GM23338 (cell line): ENCODE results near the gene APIP. TPM values are rescaled to one million over a fixed set of nuclear protein-coding genes. Genes with fewer than 3 reads are reported as not detected.

Source experiments
- ATAC-seq: fragments of 200-7000 bp; cut with Tn5 transposase; 3 replicates; pipeline ENCODE4 v1.9.1; 2020
- DNase-seq: peaks from one replicate; pipeline ENCODE4 v3.0.0-alpha.2; 2015; ENCODE audit warnings: low spot score
- H2AFZ ChIP-seq: fragments of 200-600 bp; sonication (generic); 2 replicates; pipeline ENCODE4 v1.8.0; 2016; ENCODE audit warnings: antibody characterized with exemption, mild to moderate bottlenecking, moderate library complexity
- H3F3A ChIP-seq: fragments of 200-600 bp; sonication (generic); replicated peaks from 2 replicates; pipeline ENCODE4 v1.8.0; 2017; ENCODE audit warnings: antibody characterized with exemption, mixed run types, low read depth
- H3K27ac ChIP-seq: fragments of 200-600 bp; sonication (generic); 2 replicates; pipeline ENCODE4 v1.6.1; 2016; ENCODE audit warnings: low read depth
- H3K27me3 ChIP-seq: fragments of 200-600 bp; sonication (generic); 2 replicates; pipeline ENCODE4 v1.8.0; 2016; ENCODE audit warnings: mild to moderate bottlenecking, mixed run types, moderate library complexity; ENCODE audit not compliant: insufficient read depth
- H3K36me3 ChIP-seq: fragments of 200-600 bp; sonication (generic); 2 replicates; pipeline ENCODE4 v1.8.0; 2016; ENCODE audit warnings: mild to moderate bottlenecking; ENCODE audit not compliant: insufficient read depth
- H3K4me1 ChIP-seq: fragments of 200-600 bp; sonication (generic); 2 replicates; pipeline ENCODE4 v1.8.0; 2016; ENCODE audit warnings: mild to moderate bottlenecking, moderate library complexity; ENCODE audit not compliant: insufficient read depth
- H3K4me2 ChIP-seq: fragments of 200-600 bp; sonication (generic); 2 replicates; pipeline ENCODE4 v1.7.1; 2017; ENCODE audit warnings: mixed run types
- H3K4me3 ChIP-seq: fragments of 200-600 bp; sonication (generic); 2 replicates; pipeline ENCODE4 v1.6.1; 2016; ENCODE audit warnings: mixed run types
- H3K79me2 ChIP-seq: fragments of 200-600 bp; sonication (generic); replicated peaks from 2 replicates; pipeline ENCODE4 v1.8.0; 2017; ENCODE audit warnings: mild to moderate bottlenecking; ENCODE audit not compliant: insufficient read depth
- H3K9me2 ChIP-seq: fragments of 200-600 bp; sonication (generic); 2 replicates; pipeline ENCODE4 v1.8.0; 2017; ENCODE audit not compliant: insufficient read depth
- H4K20me1 ChIP-seq: fragments of 200-600 bp; sonication (generic); replicated peaks from 2 replicates; pipeline ENCODE4 v1.8.0; 2017; ENCODE audit warnings: mild to moderate bottlenecking; ENCODE audit not compliant: insufficient read depth
- H3K27ac Mint-ChIP-seq: 2 replicates; pipeline ENCODE4 v1.8.0; 2020; ENCODE audit warnings: inconsistent platforms, mild to moderate bottlenecking, moderate library complexity, mixed read lengths
- H3K27me3 Mint-ChIP-seq: 3 replicates; pipeline ENCODE4 v1.8.0; 2022; ENCODE audit warnings: low read depth, mild to moderate bottlenecking, moderate library complexity, mixed read lengths, inconsistent platforms; ENCODE audit not compliant: insufficient read depth, poor library complexity
- H3K36me3 Mint-ChIP-seq: 3 replicates; pipeline ENCODE4 v1.8.0; 2021; ENCODE audit warnings: low read depth, mild to moderate bottlenecking, inconsistent platforms, moderate library complexity, mixed read lengths
- H3K4me1 Mint-ChIP-seq: 3 replicates; pipeline ENCODE4 v1.8.0; 2020; ENCODE audit warnings: mild to moderate bottlenecking, inconsistent platforms, mixed read lengths
- H3K4me3 Mint-ChIP-seq: 3 replicates; pipeline ENCODE4 v1.8.0; 2021; ENCODE audit warnings: moderate library complexity, mild to moderate bottlenecking, inconsistent platforms, mixed read lengths
- H3K9me3 Mint-ChIP-seq: 3 replicates; pipeline ENCODE4 v1.8.0; 2020; ENCODE audit warnings: moderate library complexity, mild to moderate bottlenecking, inconsistent platforms, mixed read lengths
- CREB1 ChIP-seq: fragments of 250-450 bp; sonication (Bioruptor Pico); IDR thresholded peaks from 2 replicates; pipeline ENCODE4 v1.5.0; 2020; ENCODE audit warnings: low read depth, mild to moderate bottlenecking, moderate library complexity
- EZH2phosphoT487 ChIP-seq: fragments of 200-600 bp; sonication (generic); IDR thresholded peaks from one replicate; pipeline ENCODE4 v1.8.1; 2018; ENCODE audit warnings: antibody characterized with exemption; ENCODE audit not compliant: unreplicated experiment
- JUNB ChIP-seq: IDR thresholded peaks from one replicate; pipeline ENCODE4 v1.6.1; 2016; ENCODE audit warnings: antibody characterized with exemption; ENCODE audit not compliant: unreplicated experiment
- NANOG ChIP-seq: IDR thresholded peaks from 2 replicates; pipeline ENCODE4 v1.6.1; 2016; ENCODE audit warnings: antibody characterized with exemption, borderline replicate concordance
- POLR2AphosphoS5 ChIP-seq: IDR thresholded peaks from 2 replicates; pipeline ENCODE4 v1.6.1; 2016; ENCODE audit warnings: antibody characterized with exemption, low read depth
- STAT1 ChIP-seq: IDR thresholded peaks from one replicate; pipeline ENCODE4 v1.6.1; 2016; ENCODE audit warnings: antibody characterized with exemption; ENCODE audit not compliant: unreplicated experiment
- ZNF114 ChIP-seq: fragments of 250-450 bp; sonication (Bioruptor Pico); IDR thresholded peaks from 2 replicates; pipeline ENCODE4 v1.5.0; 2020; ENCODE audit warnings: mild to moderate bottlenecking, moderate library complexity
- polyA plus RNA-seq: library from polyadenylated mRNA; unstranded; fragments of >200 nt; fragmentation: Nextera tagmentation; extraction: Ambion mirVana; gene quantifications from 2 replicates; pipeline ENCODE4 v1.2.1, GENCODE V29; 2016
- total RNA-seq: library from RNA; depleted of rRNA; stranded (reverse); fragments of >200 nt; shearing (Covaris generic); gene quantifications from 2 replicates; pipeline ENCODE4 v1.2.3, GENCODE V29; 2014
- TF ChIP-seq, protein P1 (sequence below): fragments of 250-450 bp; sonication (Bioruptor Pico); IDR thresholded peaks from 2 replicates; pipeline ENCODE4 v1.5.0; 2020; ENCODE audit warnings: mild to moderate bottlenecking, moderate library complexity

The APIP gene
- total and polyA plus RNA-seq, 2 experiments from 2014 or later, result 35.7 to 50.3 TPM

DNA sequence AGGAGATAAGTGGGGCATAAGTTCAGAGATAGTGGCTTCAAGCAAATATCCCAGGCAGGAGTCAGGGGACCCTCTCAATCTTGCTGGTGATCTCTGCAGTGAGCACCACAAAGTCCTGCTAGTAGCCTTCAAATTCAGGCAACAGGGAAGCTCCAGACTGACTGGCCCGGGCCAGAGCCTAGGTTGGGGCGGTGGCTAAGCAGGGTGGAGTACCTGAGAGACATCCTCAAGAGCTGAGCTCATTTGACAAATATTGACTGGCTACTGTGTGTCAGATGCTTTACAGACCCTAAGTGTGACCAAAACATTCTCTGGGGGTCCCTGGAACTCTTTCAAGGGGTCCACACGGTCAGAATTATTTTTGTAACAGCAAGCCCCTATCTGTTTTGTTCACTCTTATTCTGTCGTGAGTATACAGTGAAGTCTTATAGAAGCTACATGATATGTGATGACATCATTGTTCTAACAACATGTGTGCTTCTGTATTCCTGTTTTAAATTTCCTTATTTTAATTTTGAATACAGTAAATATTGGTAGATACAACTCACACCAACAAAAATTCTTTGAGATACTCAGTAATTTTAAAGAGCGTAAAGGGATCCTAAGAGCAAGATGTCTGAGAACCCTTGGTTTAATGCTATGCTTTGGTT is 71.6 kb downstream of the APIP start (continued):
- TF ChIP-seq, protein P1, sequence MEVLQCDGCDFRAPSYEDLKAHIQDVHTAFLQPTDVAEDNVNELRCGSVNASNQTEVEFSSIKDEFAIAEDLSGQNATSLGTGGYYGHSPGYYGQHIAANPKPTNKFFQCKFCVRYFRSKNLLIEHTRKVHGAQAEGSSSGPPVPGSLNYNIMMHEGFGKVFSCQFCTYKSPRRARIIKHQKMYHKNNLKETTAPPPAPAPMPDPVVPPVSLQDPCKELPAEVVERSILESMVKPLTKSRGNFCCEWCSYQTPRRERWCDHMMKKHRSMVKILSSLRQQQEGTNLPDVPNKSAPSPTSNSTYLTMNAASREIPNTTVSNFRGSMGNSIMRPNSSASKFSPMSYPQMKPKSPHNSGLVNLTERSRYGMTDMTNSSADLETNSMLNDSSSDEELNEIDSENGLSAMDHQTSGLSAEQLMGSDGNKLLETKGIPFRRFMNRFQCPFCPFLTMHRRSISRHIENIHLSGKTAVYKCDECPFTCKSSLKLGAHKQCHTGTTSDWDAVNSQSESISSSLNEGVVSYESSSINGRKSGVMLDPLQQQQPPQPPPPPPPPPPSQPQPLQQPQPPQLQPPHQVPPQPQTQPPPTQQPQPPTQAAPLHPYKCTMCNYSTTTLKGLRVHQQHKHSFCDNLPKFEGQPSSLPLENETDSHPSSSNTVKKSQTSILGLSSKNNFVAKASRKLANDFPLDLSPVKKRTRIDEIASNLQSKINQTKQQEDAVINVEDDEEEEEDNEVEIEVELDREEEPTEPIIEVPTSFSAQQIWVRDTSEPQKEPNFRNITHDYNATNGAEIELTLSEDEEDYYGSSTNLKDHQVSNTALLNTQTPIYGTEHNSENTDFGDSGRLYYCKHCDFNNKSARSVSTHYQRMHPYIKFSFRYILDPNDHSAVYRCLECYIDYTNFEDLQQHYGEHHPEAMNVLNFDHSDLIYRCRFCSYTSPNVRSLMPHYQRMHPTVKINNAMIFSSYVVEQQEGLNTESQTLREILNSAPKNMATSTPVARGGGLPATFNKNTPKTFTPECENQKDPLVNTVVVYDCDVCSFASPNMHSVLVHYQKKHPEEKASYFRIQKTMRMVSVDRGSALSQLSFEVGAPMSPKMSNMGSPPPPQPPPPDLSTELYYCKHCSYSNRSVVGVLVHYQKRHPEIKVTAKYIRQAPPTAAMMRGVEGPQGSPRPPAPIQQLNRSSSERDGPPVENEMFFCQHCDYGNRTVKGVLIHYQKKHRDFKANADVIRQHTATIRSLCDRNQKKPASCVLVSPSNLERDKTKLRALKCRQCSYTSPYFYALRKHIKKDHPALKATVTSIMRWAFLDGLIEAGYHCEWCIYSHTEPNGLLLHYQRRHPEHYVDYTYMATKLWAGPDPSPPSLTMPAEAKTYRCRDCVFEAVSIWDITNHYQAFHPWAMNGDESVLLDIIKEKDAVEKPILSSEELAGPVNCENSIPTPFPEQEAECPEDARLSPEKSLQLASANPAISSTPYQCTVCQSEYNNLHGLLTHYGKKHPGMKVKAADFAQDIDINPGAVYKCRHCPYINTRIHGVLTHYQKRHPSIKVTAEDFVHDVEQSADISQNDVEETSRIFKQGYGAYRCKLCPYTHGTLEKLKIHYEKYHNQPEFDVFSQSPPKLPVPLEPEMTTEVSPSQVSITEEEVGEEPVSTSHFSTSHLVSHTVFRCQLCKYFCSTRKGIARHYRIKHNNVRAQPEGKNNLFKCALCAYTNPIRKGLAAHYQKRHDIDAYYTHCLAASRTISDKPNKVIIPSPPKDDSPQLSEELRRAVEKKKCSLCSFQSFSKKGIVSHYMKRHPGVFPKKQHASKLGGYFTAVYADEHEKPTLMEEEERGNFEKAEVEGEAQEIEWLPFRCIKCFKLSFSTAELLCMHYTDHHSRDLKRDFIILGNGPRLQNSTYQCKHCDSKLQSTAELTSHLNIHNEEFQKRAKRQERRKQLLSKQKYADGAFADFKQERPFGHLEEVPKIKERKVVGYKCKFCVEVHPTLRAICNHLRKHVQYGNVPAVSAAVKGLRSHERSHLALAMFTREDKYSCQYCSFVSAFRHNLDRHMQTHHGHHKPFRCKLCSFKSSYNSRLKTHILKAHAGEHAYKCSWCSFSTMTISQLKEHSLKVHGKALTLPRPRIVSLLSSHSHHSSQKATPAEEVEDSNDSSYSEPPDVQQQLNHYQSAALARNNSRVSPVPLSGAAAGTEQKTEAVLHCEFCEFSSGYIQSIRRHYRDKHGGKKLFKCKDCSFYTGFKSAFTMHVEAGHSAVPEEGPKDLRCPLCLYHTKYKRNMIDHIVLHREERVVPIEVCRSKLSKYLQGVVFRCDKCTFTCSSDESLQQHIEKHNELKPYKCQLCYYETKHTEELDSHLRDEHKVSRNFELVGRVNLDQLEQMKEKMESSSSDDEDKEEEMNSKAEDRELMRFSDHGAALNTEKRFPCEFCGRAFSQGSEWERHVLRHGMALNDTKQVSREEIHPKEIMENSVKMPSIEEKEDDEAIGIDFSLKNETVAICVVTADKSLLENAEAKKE (CRISPR knock-in tag), result no peak
- no peak for TF ChIP-seq JUNB
- TF ChIP-seq POLR2AphosphoS5, result no peak
- TF ChIP-seq NANOG, result no peak
- TF ChIP-seq CREB1 (CRISPR knock-in tag), result no peak

DNA sequence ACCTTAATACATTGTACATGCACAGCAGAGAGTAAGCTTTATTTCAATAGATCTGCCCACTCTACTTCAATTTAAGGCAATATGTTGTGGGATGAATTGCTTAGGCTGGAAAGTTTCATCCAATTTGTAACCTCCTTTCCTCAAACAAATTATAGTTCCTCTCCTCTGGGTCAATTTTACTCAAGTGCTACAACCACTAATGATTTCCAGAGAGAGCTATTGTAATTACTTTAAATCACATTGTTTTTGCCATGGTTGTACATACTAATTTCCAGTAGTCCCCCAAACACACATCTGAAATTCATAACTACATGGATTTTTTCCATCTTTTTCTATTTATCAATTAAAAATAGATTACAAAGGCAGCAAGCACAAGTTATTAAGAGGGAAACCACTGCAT is 72.9 kb downstream of the APIP start:
- Mint-ChIP-seq H3K9me3 (peaks cover 3% of the 10 kb centered on the region; the same call in 2 of the 3 replicates), H3K27me3 (no peaks in the 10 kb centered on the region), H3K4me1 (no peaks in the 10 kb centered on the region), H3K4me3 (no peak overlapping the region), H3K27ac (no peak overlapping the region), H3K36me3 (no peaks in the 10 kb centered on the region)
- no peak overlapping the region for H3K4me3 ChIP-seq
- no peaks in the 10 kb centered on the region for H3K4me1 ChIP-seq
- H3K4me2 ChIP-seq, result no peak overlapping the region
- no peaks in the 10 kb centered on the region for H4K20me1 ChIP-seq
- no peak overlapping the region for H2AFZ ChIP-seq
- H3F3A ChIP-seq, result no peaks in the 10 kb centered on the region
- H3K9me2 ChIP-seq, result peaks cover 6% of the 10 kb centered on the region; the same call in 1 of the 2 replicates
- DNase-seq, result no peak
- H3K27me3 ChIP-seq, result no peaks in the 10 kb centered on the region
- ATAC-seq, result no peak
- H3K27ac ChIP-seq, result no peak overlapping the region
- H3K36me3 ChIP-seq, result no peaks in the 10 kb centered on the region
- H3K79me2 ChIP-seq, result no peaks in the 10 kb centered on the region
- TF ChIP-seq ZNF114 (CRISPR knock-in tag) (no peak), STAT1 (no peak), JUNB (no peak), POLR2AphosphoS5 (no peak), EZH2phosphoT487 (no peak)
- TF ChIP-seq, protein P1 (CRISPR knock-in tag), result no peak
